ENCODE data around the gene NVL.

- TF ChIP-seq CTCF (IDR thresholded peaks at IDR 0.05; ENCODE audit: low read depth, low read length) (no peak), POLR2A (IDR thresholded peaks at IDR 0.05; ENCODE audit: extremely low read depth, insufficient read length) (no peak)
Measured at GRCh38 chr1:224308064-224308463, 21.9 kb downstream of the NVL start.

All from NB4 (cell line).